B cell (primary cell): ENCODE data around the gene AGR3.

ENCODE experiments used
- CTCF ChIP-seq: fragments of 200-600 bp; IDR thresholded peaks from one replicate; pipeline ENCODE4 v1.8.0; 2022; ENCODE audit warnings: antibody characterized with exemption, mild to moderate bottlenecking
- EZH2 ChIP-seq: IDR thresholded peaks from 2 replicates; pipeline ENCODE4 v1.6.1; 2012; ENCODE audit warnings: borderline replicate concordance, low read depth, mild to moderate bottlenecking, moderate library complexity, low read length; ENCODE audit not compliant: insufficient read depth, poor library complexity, severe bottlenecking

- TF ChIP-seq CTCF: no peak
- no peak for TF ChIP-seq EZH2
Measured at GRCh38 chr7:16839646-16840045, 42.1 kb downstream of the AGR3 start.
